GM12873 (cell line): ENCODE results near the gene ARHGAP42.

ENCODE experiments used
- CTCF ChIP-seq: IDR thresholded peaks from 2 replicates; pipeline ENCODE4 v1.5.1; 2012; ENCODE audit warnings: low read depth, mild to moderate bottlenecking, moderate library complexity, low read length, control low read depth; ENCODE audit not compliant: insufficient read depth; ENCODE audit errors: missing control alignments

The ARHGAP42 gene

GRCh38 chr11:100961633-100962032, 274.5 kb downstream of the ARHGAP42 start:
- TF ChIP-seq CTCF: no peak

GRCh38 chr11:100963375-100963774, 276.3 kb downstream of the ARHGAP42 start:
- TF ChIP-seq CTCF: no peak

GRCh38 chr11:100964435-100964834, 277.3 kb downstream of the ARHGAP42 start:
- TF ChIP-seq CTCF: no peak

- no peak for TF ChIP-seq CTCF
These were observed 278.3 kb downstream of the ARHGAP42 start for GRCh38 chr11:100965346-100965745.

- no peak for TF ChIP-seq CTCF
These were observed 279.3 kb downstream of the ARHGAP42 start for GRCh38 chr11:100966366-100966765.

GRCh38 chr11:100969008-100969407, 281.9 kb downstream of the ARHGAP42 start:
- TF ChIP-seq CTCF: no peak

- TF ChIP-seq CTCF: no peak
These were observed 283.4 kb downstream of the ARHGAP42 start for GRCh38 chr11:100970283-100971164.
